AG04450 (cell line): Measurements from ENCODE around the gene KRTDAP. TPM values are rescaled to one million over a fixed set of nuclear protein-coding genes. Genes with fewer than 3 reads are reported as not detected.

Experiments used
- CTCF ChIA-PET: fragments of 300-600, 350-600 bp; formaldehyde crosslinking; extraction: SDS; loops from one replicate; lab custom pipeline; 2022; ENCODE audit warnings: antibody characterized with exemption, inconsistent platforms; lab: Charles Lee
- POLR2A ChIA-PET: fragments of 350-600 bp; formaldehyde crosslinking; extraction: SDS; loops from one replicate; lab custom pipeline; 2021; ENCODE audit warnings: antibody characterized with exemption, inconsistent platforms; lab: Yijun Ruan, JAX
- DNase-seq: peaks from one replicate; pipeline ENCODE4 v3.0.0-alpha.2; 2011; ENCODE audit warnings: low read depth, low spot score
- H3K27ac ChIP-seq: one replicate; pipeline ENCODE4 v1.5.1; 2012; ENCODE audit warnings: low read depth, low read length, control low read depth
- H3K27me3 ChIP-seq: one replicate; pipeline ENCODE4 v1.6.0; 2012; ENCODE audit warnings: low read length; ENCODE audit not compliant: control insufficient read depth, insufficient read depth
- H3K4me3 ChIP-seq: 2 replicates; pipeline ENCODE4 v1.5.1; 2011; ENCODE audit warnings: mild to moderate bottlenecking, low read depth, low read length, control low read depth
- H3K9me3 ChIP-seq: 2 replicates; pipeline ENCODE4 v1.5.1; 2012; ENCODE audit warnings: low read length; ENCODE audit not compliant: control insufficient read depth, insufficient read depth
- polyA plus RNA-seq: library from polyadenylated mRNA; depleted of rRNA; stranded (reverse); fragments of >200 nt; gene quantifications from 2 replicates; pipeline ENCODE4 v1.2.3, GENCODE V29; 2011
- TF ChIP-seq, protein P1 (sequence below): IDR thresholded peaks from 2 replicates; pipeline ENCODE4 v1.5.1; 2011; ENCODE audit warnings: low read depth, low read length, control low read depth, inconsistent platforms

Gene KRTDAP
- polyA plus RNA-seq, 1 experiment = not detected

DNA sequence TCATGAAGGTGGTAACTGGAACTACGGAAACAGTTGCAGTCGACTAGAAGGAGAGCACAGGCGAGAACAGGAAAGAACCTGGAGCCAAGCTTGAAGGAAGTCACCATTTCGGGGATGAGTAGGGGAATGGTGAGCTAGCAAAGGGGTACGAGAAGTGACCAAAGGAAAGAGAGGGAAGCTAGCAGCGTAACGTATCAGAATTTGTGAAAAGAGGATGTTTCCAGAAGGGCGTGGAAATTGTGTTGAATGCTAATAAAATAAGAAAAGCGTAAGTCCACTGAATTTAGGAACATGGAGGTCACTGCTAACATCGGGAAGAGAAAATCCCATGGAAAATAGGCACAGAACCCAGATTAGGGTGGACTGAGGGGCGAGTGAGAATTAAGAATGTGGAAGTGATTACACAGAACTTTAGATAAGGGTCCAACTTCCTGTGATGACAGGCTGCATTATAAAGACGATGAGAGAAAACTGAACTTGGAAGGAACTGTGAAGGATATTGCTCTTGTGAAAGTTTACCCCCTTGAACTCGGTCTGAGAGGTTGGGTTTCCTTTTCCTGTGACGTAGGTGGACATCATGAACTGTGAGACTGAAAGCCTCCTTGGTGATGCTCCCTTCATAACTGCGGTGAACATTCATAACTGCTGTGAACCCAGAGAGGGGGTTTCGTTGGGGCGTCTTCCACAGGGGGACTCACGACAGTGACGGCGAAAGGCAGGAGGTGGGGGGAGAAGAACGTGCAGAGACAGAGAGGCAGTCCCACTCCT lies 44.3 kb downstream of the KRTDAP start:
- no peak overlapping the region for H3K27ac ChIP-seq
- H3K9me3 ChIP-seq = no peaks in the 10 kb centered on the region; the same call in 1 of the 2 replicates
- peaks cover 7% of the 10 kb centered on the region for H3K27me3 ChIP-seq
- no peak overlapping the region for H3K4me3 ChIP-seq
- ChIA-PET CTCF (no interaction called here), POLR2A (no interaction called here)
- TF ChIP-seq, protein P1, sequence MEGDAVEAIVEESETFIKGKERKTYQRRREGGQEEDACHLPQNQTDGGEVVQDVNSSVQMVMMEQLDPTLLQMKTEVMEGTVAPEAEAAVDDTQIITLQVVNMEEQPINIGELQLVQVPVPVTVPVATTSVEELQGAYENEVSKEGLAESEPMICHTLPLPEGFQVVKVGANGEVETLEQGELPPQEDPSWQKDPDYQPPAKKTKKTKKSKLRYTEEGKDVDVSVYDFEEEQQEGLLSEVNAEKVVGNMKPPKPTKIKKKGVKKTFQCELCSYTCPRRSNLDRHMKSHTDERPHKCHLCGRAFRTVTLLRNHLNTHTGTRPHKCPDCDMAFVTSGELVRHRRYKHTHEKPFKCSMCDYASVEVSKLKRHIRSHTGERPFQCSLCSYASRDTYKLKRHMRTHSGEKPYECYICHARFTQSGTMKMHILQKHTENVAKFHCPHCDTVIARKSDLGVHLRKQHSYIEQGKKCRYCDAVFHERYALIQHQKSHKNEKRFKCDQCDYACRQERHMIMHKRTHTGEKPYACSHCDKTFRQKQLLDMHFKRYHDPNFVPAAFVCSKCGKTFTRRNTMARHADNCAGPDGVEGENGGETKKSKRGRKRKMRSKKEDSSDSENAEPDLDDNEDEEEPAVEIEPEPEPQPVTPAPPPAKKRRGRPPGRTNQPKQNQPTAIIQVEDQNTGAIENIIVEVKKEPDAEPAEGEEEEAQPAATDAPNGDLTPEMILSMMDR = no peak
- no peak for DNase-seq

DNA sequence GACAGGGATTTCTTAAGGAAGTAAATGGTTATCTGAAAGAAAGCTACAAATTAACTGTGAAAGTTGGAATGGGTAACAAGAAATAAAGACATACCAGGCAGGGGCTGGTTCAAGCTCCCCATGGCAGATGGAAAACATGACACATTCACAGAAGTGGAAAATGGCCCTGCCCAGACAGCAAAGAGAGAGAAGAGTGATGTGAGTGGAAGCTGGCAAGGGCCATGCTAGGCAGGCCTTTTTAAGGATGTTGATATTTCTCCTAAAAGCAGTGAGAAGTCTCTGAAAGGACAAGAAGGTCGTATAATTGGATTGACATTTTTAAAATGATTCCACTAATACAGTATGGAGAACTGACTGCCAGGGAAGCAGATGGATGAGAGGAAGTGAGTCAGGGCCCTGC lies 45.5 kb downstream of the KRTDAP start:
- CTCF ChIA-PET = no interaction called here
- H3K4me3 ChIP-seq = no peak overlapping the region
- TF ChIP-seq, protein P1 = no peak

DNA sequence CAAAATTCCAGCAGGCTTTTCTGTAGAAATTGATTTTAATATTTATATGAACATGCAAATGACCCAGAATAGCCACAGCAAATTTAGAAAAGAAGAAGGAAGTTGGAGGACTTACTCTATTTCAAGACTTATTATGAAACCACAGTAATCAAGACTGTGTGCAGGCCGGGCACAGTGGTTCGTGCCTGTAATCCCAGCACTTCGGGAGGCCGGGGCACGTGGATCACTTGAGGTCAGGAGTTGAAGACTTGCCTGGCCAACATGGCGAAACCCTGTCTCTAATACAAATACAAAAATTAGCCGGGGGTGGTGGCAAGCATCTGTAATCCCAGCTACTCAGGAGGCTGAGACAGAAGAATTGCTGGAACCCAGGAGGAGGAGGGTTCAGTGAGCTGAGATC lies 48.2 kb downstream of the KRTDAP start:
- peaks cover 12% of the 10 kb centered on the region for H3K27me3 ChIP-seq
- CTCF ChIA-PET = no interaction called here

More for the DNA sequence above, 45.5 kb downstream of the KRTDAP start:
- DNase-seq = no peak
- Histone ChIP-seq H3K27ac (no peak overlapping the region), H3K27me3 (peaks cover 5% of the 10 kb centered on the region), H3K9me3 (no peaks in the 10 kb centered on the region; the same call in 1 of the 2 replicates)
- POLR2A ChIA-PET = interaction anchor here (0.6 kb wide), 1 partner anchor 215 kb away, joined by 3 read pairs; no protein-coding TSS in a partner anchor

GRCh38 chr19:35439921-35440320 lies 50.3 kb downstream of the KRTDAP start:
- ChIA-PET POLR2A (no interaction called here), CTCF (no interaction called here)
- no peak overlapping the region for H3K4me3 ChIP-seq
- no peaks in the 10 kb centered on the region for H3K9me3 ChIP-seq
- H3K27me3 ChIP-seq = peaks cover 11% of the 10 kb centered on the region
- no peak overlapping the region for H3K27ac ChIP-seq
- TF ChIP-seq, protein P1 = no peak
- no peak for DNase-seq

More for the DNA sequence above, 48.2 kb downstream of the KRTDAP start:
- Histone ChIP-seq H3K27ac (no peak overlapping the region), H3K4me3 (no peak overlapping the region), H3K9me3 (no peaks in the 10 kb centered on the region)
- POLR2A ChIA-PET = no interaction called here
- no peak for DNase-seq
- TF ChIP-seq, protein P1 = no peak

DNA sequence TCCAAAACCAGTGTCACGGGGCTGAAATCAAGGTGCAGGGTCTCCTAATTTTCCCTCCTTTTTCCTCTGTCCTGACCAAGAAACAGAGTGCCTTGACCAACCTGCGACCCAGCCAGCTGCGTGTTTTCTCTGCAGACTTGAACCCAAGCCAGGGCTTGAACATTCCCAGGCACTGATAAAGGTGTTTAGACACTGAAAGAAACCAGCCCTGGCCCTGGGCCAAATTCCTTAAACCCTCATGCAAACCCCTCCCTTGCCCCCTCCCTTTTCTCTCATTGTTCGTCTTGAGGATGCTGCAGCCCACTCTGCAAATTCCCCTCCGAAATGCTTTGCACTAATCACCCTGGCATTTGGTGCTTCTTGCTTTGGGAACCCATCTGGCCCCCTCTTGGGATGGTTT lies 51.7 kb downstream of the KRTDAP start:
- POLR2A ChIA-PET = no interaction called here
- CTCF ChIA-PET = no interaction called here
- TF ChIP-seq, protein P1 = no peak
- Histone ChIP-seq H3K27me3 (peaks cover 11% of the 10 kb centered on the region), H3K4me3 (no peak overlapping the region), H3K9me3 (no peaks in the 10 kb centered on the region), H3K27ac (no peak overlapping the region)
- DNase-seq = no peak
